ENCODE measurements around the gene MYADML2. TPM values are rescaled to one million over a fixed set of nuclear protein-coding genes. Genes with fewer than 3 reads are reported as not detected.

Gene MYADML2
- total and polyA plus RNA-seq, 7 donors: 0.47 to 95.8 (median 11.0) TPM

DNA sequence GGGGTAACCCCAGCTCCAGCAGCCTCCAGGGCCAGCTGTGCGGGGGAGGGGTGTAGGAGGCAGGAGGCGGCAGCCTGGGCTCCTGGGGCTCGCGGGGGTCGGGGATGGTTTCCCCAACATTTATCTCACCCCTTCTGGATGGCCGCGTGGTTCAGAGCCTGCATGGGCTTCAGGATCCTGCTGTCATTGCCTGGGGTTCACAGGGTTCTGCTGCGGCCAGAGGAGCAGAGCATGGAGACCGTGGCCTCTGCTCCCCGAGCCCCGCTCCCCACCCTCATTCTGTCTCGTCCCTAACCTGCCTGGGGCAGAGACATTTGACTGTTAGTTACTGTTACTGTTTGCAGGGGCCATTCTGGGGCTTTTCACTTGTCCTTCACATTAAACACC lies 4.9 kb downstream of the MYADML2 start:
- intact Hi-C loops (cut with DNase I): no loop called here
- Histone ChIP-seq H3K27ac (peak overlapping the region; percentile 99), H3K9me3 (no peaks in the 10 kb centered on the region), H3K4me1 (peaks cover 26% of the 10 kb centered on the region), H3K27me3 (ENCODE audit: insufficient read depth in 3 of 3, low read length in 2 of 3) (no peaks in the 10 kb centered on the region), H3K36me3 (ENCODE audit: insufficient read depth in 1 of 2, low read depth in 1 of 2) (peaks cover 0 to 3% of the 10 kb centered on the region in 2 donors), H3K4me3 (peak overlapping the region; percentile 72)
- WGBS, 3 donors: 12 to 22% (median 17%) methylated on average over 9 to 12 of the region's 12 CpGs
- ATAC-seq: peak in 1 of 4 donors; percentile 2
- TF ChIP-seq CTCF (IDR thresholded peaks at IDR 0.05): no peak
- DNase-seq: peak in 1 of 2 donors; percentile 10

GRCh38 chr17:81941484-81942166 lies 5.4 kb downstream of the MYADML2 start:
- peak overlapping the region; percentile 99 for H3K27ac ChIP-seq

GRCh38 chr17:81940538-81941483 lies 6.2 kb downstream of the MYADML2 start:
- Histone ChIP-seq H3K36me3 (ENCODE audit: insufficient read depth in 1 of 2, low read depth in 1 of 2) (peaks cover 0 to 3% of the 10 kb centered on the region in 2 donors), H3K4me1 (peaks cover 27% of the 10 kb centered on the region), H3K4me3 (peak overlapping the region; percentile 72), H3K9me3 (no peaks in the 10 kb centered on the region), H3K27me3 (ENCODE audit: insufficient read depth in 3 of 3, low read length in 2 of 3) (no peaks in the 10 kb centered on the region), H3K27ac (peak overlapping the region; percentile 99)
- intact Hi-C loops (cut with DNase I): no loop called here
- DNase-seq (no peak), ATAC-seq (peak; percentile 16 to 55 (median 40))
- 30 to 45% (median 32%) methylated on average over 53 to 56 of the region's 56 CpGs for WGBS, 3 donors
- no peak for TF ChIP-seq CTCF (IDR thresholded peaks at IDR 0.05)

More at GRCh38 chr17:81941484-81942166, 5.4 kb downstream of the MYADML2 start:
- TF ChIP-seq CTCF (IDR thresholded peaks at IDR 0.05): no peak
- Histone ChIP-seq H3K27me3 (ENCODE audit: insufficient read depth in 3 of 3, low read length in 2 of 3) (no peaks in the 10 kb centered on the region), H3K9me3 (no peaks in the 10 kb centered on the region), H3K36me3 (ENCODE audit: insufficient read depth in 1 of 2, low read depth in 1 of 2) (peaks cover 0 to 3% of the 10 kb centered on the region in 2 donors), H3K4me3 (peak overlapping the region; percentile 72), H3K4me1 (peaks cover 25% of the 10 kb centered on the region)
- 13 to 20% (median 16%) methylated on average over 24 to 30 of the region's 30 CpGs for WGBS, 3 donors
- DNase-seq: peak; percentile 74 to 92
- intact Hi-C loops (cut with DNase I): no loop called here
- peak; percentile 82 to 88 (median 85) for ATAC-seq

GRCh38 chr17:81939881-81940385 lies 7.1 kb downstream of the MYADML2 start:
- 21 to 31% (median 26%) methylated on average over 20 to 21 of the region's 21 CpGs for WGBS, 3 donors
- intact Hi-C loops (cut with DNase I): loop anchor here in 1 of 2 donors (5.0 kb wide), 1 partner anchor 73 kb away; no protein-coding TSS in a partner anchor
- Histone ChIP-seq H3K9me3 (no peaks in the 10 kb centered on the region), H3K4me3 (peak overlapping the region; percentile 72), H3K27me3 (ENCODE audit: insufficient read depth in 3 of 3, low read length in 2 of 3) (no peaks in the 10 kb centered on the region), H3K4me1 (peaks cover 27% of the 10 kb centered on the region), H3K27ac (peak overlapping the region; percentile 99), H3K36me3 (ENCODE audit: insufficient read depth in 1 of 2, low read depth in 1 of 2) (peaks cover 0 to 3% of the 10 kb centered on the region in 2 donors)
- ATAC-seq (peak; percentile 8 to 36 (median 20)), DNase-seq (peak; percentile 78)
- no peak for TF ChIP-seq CTCF (IDR thresholded peaks at IDR 0.05)
